ENCODE results near the gene USF1.
"Not testable (repeated sequence)": the region's sequence is repeated elsewhere in the genome, so short reads cannot be mapped to it uniquely, and the experiment has no call there.

The USF1 gene

GRCh38 chr1:161018631-161018930 lies 27.2 kb downstream of the USF1 start:
- DNase-seq, result no peak

GRCh38 chr1:161017756-161018630 lies 27.8 kb downstream of the USF1 start:
- DNase-seq, result no peak

GRCh38 chr1:161017181-161017580 lies 28.6 kb downstream of the USF1 start:
- not testable (repeated sequence) for DNase-seq

- DNase-seq, result not testable (repeated sequence)
These were observed 29.1 kb downstream of the USF1 start for GRCh38 chr1:161016683-161017082.

GRCh38 chr1:161013488-161014230 lies 32.1 kb downstream of the USF1 start:
- DNase-seq, result peak; percentile 27 to 85 (median 43)

- DNase-seq, result no peak
These were observed 32.7 kb downstream of the USF1 start for GRCh38 chr1:161013131-161013487.

GRCh38 chr1:161012420-161012819 lies 33.4 kb downstream of the USF1 start:
- no peak for DNase-seq

- DNase-seq, result no peak
These were observed 36.1 kb downstream of the USF1 start for GRCh38 chr1:161009602-161010211.

GRCh38 chr1:161008869-161009510 lies 36.8 kb downstream of the USF1 start:
- no peak for DNase-seq

- DNase-seq, result no peak
These were observed 38.4 kb downstream of the USF1 start for GRCh38 chr1:161007369-161007768.

GRCh38 chr1:161006563-161006962 lies 39.2 kb downstream of the USF1 start:
- DNase-seq, result no peak

- DNase-seq, result no peak
These were observed 44.3 kb downstream of the USF1 start for GRCh38 chr1:161001525-161001924.

GRCh38 chr1:161000736-161001480 lies 44.9 kb downstream of the USF1 start:
- DNase-seq, result no peak

- DNase-seq, result no peak
These were observed 46.4 kb downstream of the USF1 start for GRCh38 chr1:160999376-160999775.

- peak in 4 of 5 donors; percentile 12 to 59 (median 26) for DNase-seq
These were observed 48.3 kb downstream of the USF1 start for GRCh38 chr1:160997323-160998038.

- DNase-seq, result no peak
These were observed 49.6 kb downstream of the USF1 start for GRCh38 chr1:160996178-160996577.

- no peak for DNase-seq
These were observed 52.1 kb downstream of the USF1 start for GRCh38 chr1:160993544-160994193.

GRCh38 chr1:160992036-160992435 lies 53.7 kb downstream of the USF1 start:
- not testable (repeated sequence) for DNase-seq

Measured in T-helper 1 cell (primary cell).